GM21619 (cell line): Measurements from ENCODE around the gene ADCYAP1.

ENCODE experiments used
- ATAC-seq: cut with Tn5 transposase; IDR thresholded peaks from one replicate; pipeline ENCODE4 v1.9.1; 2021; ENCODE audit not compliant: unreplicated experiment

The ADCYAP1 gene

DNA sequence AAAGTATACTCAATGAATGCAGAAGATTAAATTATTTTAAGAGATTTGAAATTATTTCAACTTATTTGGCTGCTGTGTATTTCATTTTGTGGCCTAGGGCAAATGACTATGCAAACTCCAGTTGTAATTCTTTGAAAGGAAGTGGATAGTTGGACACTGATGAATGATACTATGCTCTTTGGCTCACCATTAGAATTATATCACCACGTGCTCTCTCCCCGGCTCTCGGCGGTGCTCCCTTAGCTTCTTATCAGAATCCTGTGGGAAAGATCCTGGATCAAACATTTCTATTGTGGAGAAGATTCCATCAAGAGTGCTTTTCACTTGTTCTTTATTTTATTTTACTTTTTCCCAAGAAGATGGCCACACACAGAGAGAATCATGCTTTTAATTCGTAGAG, 55.2 kb downstream of the ADCYAP1 start:
- ATAC-seq: no peak
